GM10266 (cell line): ENCODE results near the gene SH3GL3.

Experiments used
- DNase-seq: peaks from one replicate; pipeline ENCODE4 v3.0.0; 2012; ENCODE audit errors: extremely low spot score
- CTCF ChIP-seq: IDR thresholded peaks from 2 replicates; pipeline ENCODE4 v1.5.1; 2012; ENCODE audit warnings: mild to moderate bottlenecking, low read depth; ENCODE audit not compliant: control insufficient read depth, insufficient read depth; ENCODE audit errors: missing control alignments

SH3GL3 gene

GRCh38 chr15:83474578-83474977 lies 27.4 kb downstream of the SH3GL3 start:
- no peak for TF ChIP-seq CTCF
- DNase-seq, result no peak

GRCh38 chr15:83475551-83475950 lies 28.4 kb downstream of the SH3GL3 start:
- DNase-seq, result no peak
- no peak for TF ChIP-seq CTCF

- no peak for DNase-seq
- no peak for TF ChIP-seq CTCF
Observed at GRCh38 chr15:83476066-83476465, 28.9 kb downstream of the SH3GL3 start.

- no peak for TF ChIP-seq CTCF
- DNase-seq, result no peak
Observed at GRCh38 chr15:83476708-83477107, 29.6 kb downstream of the SH3GL3 start.

- no peak for DNase-seq
- no peak for TF ChIP-seq CTCF
Observed at GRCh38 chr15:83477172-83477807, 30.1 kb downstream of the SH3GL3 start.

- no peak for TF ChIP-seq CTCF
- DNase-seq, result no peak
Observed at GRCh38 chr15:83477808-83478537, 30.8 kb downstream of the SH3GL3 start.

- TF ChIP-seq CTCF, result no peak
- no peak for DNase-seq
Observed at GRCh38 chr15:83483612-83484011, 36.5 kb downstream of the SH3GL3 start.
